Measurements from ENCODE around the gene ITPR1. TPM values are rescaled to one million over a fixed set of nuclear protein-coding genes. Genes with fewer than 3 reads are reported as not detected.
A peak's percentile ranks its signal among the peaks of the same experiment; 100 is the strongest.

ITPR1 gene
- polyA plus RNA-seq, 1 of the 3 experiments (the other 2 are of a cell fraction), result 5.9 TPM

GRCh38 chr3:4852780-4853748 is 359.9 kb downstream of the ITPR1 start:
- Histone ChIP-seq H3K9me2 (no peaks in the 10 kb centered on the region), H3K4me3 (ENCODE audit: low read depth in 2 of 2, low read length in 1 of 2) (no peak overlapping the region), H3K27ac (ENCODE audit: low read depth in 2 of 2, low read length in 1 of 2) (no peak overlapping the region), H3K27me3 (ENCODE audit: insufficient read depth) (no peaks in the 10 kb centered on the region), H3K79me2 (ENCODE audit: insufficient read depth) (no peaks in the 10 kb centered on the region), H3K9ac (no peak overlapping the region), H3K4me1 (ENCODE audit: control insufficient read depth in 1 of 2, insufficient read depth in 2 of 2, low read depth in 1 of 2, low read length in 1 of 2) (peaks cover 0 to 4% of the 10 kb centered on the region in 2 experiments; a peak in 1 of 4 replicates), H3K36me3 (replicated peaks in 1 of 2; ENCODE audit: control insufficient read depth in 1 of 2, insufficient read depth in 2 of 2, low read length in 1 of 2) (no peaks in the 10 kb centered on the region), H2AFZ (ENCODE audit: low read depth) (peak overlapping the region; percentile 57; the same call in 1 of the 2 replicates), H3K9me3 (no peaks in the 10 kb centered on the region), H4K20me1 (ENCODE audit: insufficient read depth) (no peaks in the 10 kb centered on the region), H3K4me2 (peak overlapping the region; percentile 35; the same call in 1 of the 2 replicates), H3F3A (replicated peaks; ENCODE audit: insufficient read depth) (no peaks in the 10 kb centered on the region)
- POLR2A ChIA-PET, result no interaction called here
- CTCF ChIA-PET, result no interaction called here
- no peak for DNase-seq
- WGBS (ENCODE audit: low lambda C conversion rate), result 74% methylated on average over 5 of the region's 5 CpGs
- TF ChIP-seq TCF12 (IDR thresholded peaks at IDR 0.05) (0 out of 2 replicates have a peak, but pooled peaks have one; percentile 24), FOXJ3 (CRISPR knock-in tag; IDR thresholded peaks at IDR 0.05) (no peak), NFIC (IDR thresholded peaks at IDR 0.05; ENCODE audit: borderline replicate concordance) (no peak), PBX3 (IDR thresholded peaks at IDR 0.05) (0 out of 2 replicates have a peak, but pooled peaks have one; percentile 23), GATA2 (CRISPR knock-in tag; IDR thresholded peaks at IDR 0.05) (no peak), FOXM1 (IDR thresholded peaks at IDR 0.05; ENCODE audit: low read depth) (no peak), POLR2AphosphoS5 (IDR thresholded peaks at IDR 0.05; ENCODE audit: low read depth, low read length) (no peak), GABPA (IDR thresholded peaks at IDR 0.05; ENCODE audit: low read depth) (no peak), USF1 (IDR thresholded peaks at IDR 0.05; ENCODE audit: borderline replicate concordance, low read depth) (no peak), CHD2 (IDR thresholded peaks at IDR 0.05; ENCODE audit: low read length, partially characterized antibody) (no peak), MXI1 (IDR thresholded peaks at IDR 0.05; ENCODE audit: low read depth, low read length) (no peak), NRF1 (IDR thresholded peaks at IDR 0.05; ENCODE audit: low read depth, low read length) (no peak), RCOR1 (IDR thresholded peaks at IDR 0.05; ENCODE audit: low read length) (no peak), EP300 (IDR thresholded peaks at IDR 0.05; ENCODE audit: borderline replicate concordance in 1 of 2, low read depth in 1 of 2, low read length in 1 of 2) (no peak), TAF1 (IDR thresholded peaks at IDR 0.05; ENCODE audit: borderline replicate concordance, low read depth, low read length) (no peak), IRF3 (IDR thresholded peaks at IDR 0.05; ENCODE audit: low read depth, low read length) (no peak), FOSL2 (IDR thresholded peaks at IDR 0.05; ENCODE audit: borderline replicate concordance, low read depth) (0 out of 2 replicates have a peak, but pooled peaks have one; percentile 16), RXRA (IDR thresholded peaks at IDR 0.05; ENCODE audit: borderline replicate concordance, low read depth) (no peak), MEF2A (IDR thresholded peaks at IDR 0.05; ENCODE audit: borderline replicate concordance, low read depth) (no peak), ZBTB33 (IDR thresholded peaks at IDR 0.05; ENCODE audit: borderline replicate concordance, low read depth) (no peak), JUND (IDR thresholded peaks at IDR 0.05) (no peak), SMC3 (IDR thresholded peaks at IDR 0.05; ENCODE audit: low read depth, low read length) (no peak), EZH2phosphoT487 (IDR thresholded peaks at IDR 0.05; ENCODE audit: borderline replicate concordance, low read depth) (no peak), SIN3A (IDR thresholded peaks at IDR 0.05; ENCODE audit: borderline replicate concordance, low read depth, low read length) (no peak)

Data from SK-N-SH (cell line).